ENCODE measurements around the gene OR10H5.

Gene OR10H5

DNA sequence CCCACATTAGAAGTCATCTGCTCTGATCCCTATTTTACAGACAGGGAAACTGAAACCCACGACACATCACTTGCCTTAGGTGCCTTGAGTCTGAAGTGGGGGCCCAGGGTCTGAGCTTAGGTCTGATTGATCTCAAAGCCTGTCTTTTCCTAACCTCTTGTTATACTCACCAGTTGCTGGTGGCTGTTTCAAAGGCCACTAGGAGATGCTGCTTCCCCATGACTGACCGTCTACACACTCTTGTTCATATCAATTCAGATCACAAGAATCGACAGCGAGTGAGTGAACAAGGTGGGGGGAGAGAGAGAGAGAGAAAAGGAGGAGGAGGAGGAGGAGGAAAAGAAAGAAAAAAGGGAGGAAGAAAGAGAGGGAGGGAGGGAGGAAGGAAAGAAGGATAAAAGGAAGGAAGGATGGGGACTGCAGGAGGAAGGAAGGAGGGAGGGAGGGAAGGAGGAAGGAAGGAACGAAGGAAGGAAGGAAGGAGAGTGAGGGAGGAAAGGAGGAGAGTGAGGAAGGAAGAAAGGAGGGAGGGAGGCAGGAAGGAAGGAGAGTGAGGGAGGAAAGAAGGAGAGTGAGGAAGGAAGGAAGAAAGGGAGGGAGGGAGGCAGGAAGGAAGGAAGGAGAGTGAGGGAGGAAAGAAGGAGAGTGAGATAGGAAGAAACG is 24.7 kb downstream of the OR10H5 start:
- no peaks in the 10 kb centered on the region for H3K9me2 ChIP-seq (replicated peaks; ENCODE audit: insufficient read depth, low read length)
- TF ChIP-seq EZH2phosphoT487 (conservative IDR thresholded peaks at IDR 0.05; ENCODE audit: low read length), result no peak
- TF ChIP-seq, protein P1, sequence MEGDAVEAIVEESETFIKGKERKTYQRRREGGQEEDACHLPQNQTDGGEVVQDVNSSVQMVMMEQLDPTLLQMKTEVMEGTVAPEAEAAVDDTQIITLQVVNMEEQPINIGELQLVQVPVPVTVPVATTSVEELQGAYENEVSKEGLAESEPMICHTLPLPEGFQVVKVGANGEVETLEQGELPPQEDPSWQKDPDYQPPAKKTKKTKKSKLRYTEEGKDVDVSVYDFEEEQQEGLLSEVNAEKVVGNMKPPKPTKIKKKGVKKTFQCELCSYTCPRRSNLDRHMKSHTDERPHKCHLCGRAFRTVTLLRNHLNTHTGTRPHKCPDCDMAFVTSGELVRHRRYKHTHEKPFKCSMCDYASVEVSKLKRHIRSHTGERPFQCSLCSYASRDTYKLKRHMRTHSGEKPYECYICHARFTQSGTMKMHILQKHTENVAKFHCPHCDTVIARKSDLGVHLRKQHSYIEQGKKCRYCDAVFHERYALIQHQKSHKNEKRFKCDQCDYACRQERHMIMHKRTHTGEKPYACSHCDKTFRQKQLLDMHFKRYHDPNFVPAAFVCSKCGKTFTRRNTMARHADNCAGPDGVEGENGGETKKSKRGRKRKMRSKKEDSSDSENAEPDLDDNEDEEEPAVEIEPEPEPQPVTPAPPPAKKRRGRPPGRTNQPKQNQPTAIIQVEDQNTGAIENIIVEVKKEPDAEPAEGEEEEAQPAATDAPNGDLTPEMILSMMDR (IDR thresholded peaks at IDR 0.05; ENCODE audit: insufficient read depth, low read length, poor library complexity, severe bottlenecking), result no peak
- no peak overlapping the region for H3K27ac ChIP-seq (ENCODE audit: low read depth, low read length)
- H3K4me2 ChIP-seq (ENCODE audit: low read depth, low read length, poor library complexity, severe bottlenecking), result no peak overlapping the region
- H3K79me2 ChIP-seq (ENCODE audit: insufficient read depth, low read length), result no peaks in the 10 kb centered on the region
- no peak overlapping the region for H2AFZ ChIP-seq (ENCODE audit: low read depth, low read length, severe bottlenecking)
- no peak overlapping the region for H3K4me3 ChIP-seq (ENCODE audit: insufficient read depth, low read length, poor library complexity, severe bottlenecking)
- H3F3A ChIP-seq (ENCODE audit: insufficient read depth), result no peaks in the 10 kb centered on the region
- H3K36me3 ChIP-seq (ENCODE audit: low read length), result no peaks in the 10 kb centered on the region
- no peaks in the 10 kb centered on the region for H3K27me3 ChIP-seq (ENCODE audit: low read length)
- no peak overlapping the region for H3K9ac ChIP-seq (ENCODE audit: low read length)
- H3K9me3 ChIP-seq (ENCODE audit: insufficient read depth, low read length), result no peaks in the 10 kb centered on the region
- no peaks in the 10 kb centered on the region for H4K20me1 ChIP-seq (ENCODE audit: low read depth, low read length)

DNA sequence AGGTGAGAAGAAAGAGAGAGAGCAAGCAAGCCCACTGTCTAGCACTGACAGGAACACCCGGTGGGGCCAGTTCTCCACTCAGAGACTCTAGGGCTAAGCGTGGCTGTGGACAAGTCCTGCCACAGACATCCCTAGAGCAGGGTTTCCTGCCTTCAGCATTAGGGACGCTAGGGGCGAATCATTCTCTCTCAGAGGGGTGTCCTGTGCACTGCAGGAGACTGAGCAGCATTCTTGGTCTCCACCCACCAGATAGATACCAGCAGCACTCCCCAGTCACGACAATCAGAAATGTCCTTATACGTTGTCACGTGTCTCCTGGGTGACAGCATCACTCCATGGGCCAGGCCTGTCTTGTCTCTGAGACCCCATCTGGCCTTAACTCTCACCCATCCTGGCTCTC is 26.5 kb downstream of the OR10H5 start:
- no peaks in the 10 kb centered on the region for H3F3A ChIP-seq (ENCODE audit: insufficient read depth)
- H4K20me1 ChIP-seq (ENCODE audit: low read depth, low read length), result no peaks in the 10 kb centered on the region
- no peak overlapping the region for H2AFZ ChIP-seq (ENCODE audit: low read depth, low read length, severe bottlenecking)
- no peak overlapping the region for H3K4me2 ChIP-seq (ENCODE audit: low read depth, low read length, poor library complexity, severe bottlenecking)
- H3K27ac ChIP-seq (ENCODE audit: low read depth, low read length), result no peak overlapping the region
- H3K79me2 ChIP-seq (ENCODE audit: insufficient read depth, low read length), result no peaks in the 10 kb centered on the region
- no peak overlapping the region for H3K4me3 ChIP-seq (ENCODE audit: insufficient read depth, low read length, poor library complexity, severe bottlenecking)
- no peaks in the 10 kb centered on the region for H3K27me3 ChIP-seq (ENCODE audit: low read length)
- TF ChIP-seq, protein P1 (IDR thresholded peaks at IDR 0.05; ENCODE audit: insufficient read depth, low read length, poor library complexity, severe bottlenecking), result no peak
- TF ChIP-seq EZH2phosphoT487 (conservative IDR thresholded peaks at IDR 0.05; ENCODE audit: low read length), result no peak
- H3K36me3 ChIP-seq (ENCODE audit: low read length), result no peaks in the 10 kb centered on the region
- H3K9me2 ChIP-seq (replicated peaks; ENCODE audit: insufficient read depth, low read length), result no peaks in the 10 kb centered on the region
- no peaks in the 10 kb centered on the region for H3K9me3 ChIP-seq (ENCODE audit: insufficient read depth, low read length)
- H3K9ac ChIP-seq (ENCODE audit: low read length), result no peak overlapping the region

DNA sequence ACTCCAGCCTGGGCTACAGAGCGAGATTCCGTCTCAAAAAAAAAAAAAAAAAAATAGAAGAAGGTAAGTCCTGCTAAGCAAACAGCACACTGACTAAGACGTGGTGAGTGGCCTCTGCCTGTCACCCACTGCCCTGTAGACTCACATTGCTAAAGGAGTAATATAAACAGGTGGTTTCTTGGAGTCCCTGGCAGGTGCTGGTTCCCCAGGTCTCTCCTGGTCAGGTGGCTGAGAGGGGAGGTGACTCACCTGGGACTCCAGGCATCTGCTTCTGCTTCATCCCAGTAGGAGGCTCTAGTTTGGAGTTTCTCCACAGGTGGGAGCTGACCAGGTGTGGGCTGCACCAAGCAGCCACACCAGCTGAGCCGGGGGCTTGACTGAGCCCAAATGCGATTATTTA is 27.8 kb downstream of the OR10H5 start, which contains the start of gene OR10H1:
TSS of gene OR10H1 (minus strand) at position 359 of the 400 bp plus-strand sequence. CDS start 7,627 bp downstream, outside the sequence.
- no peak within 1 kb of the TSS for H3K9ac ChIP-seq (ENCODE audit: low read length)
- H4K20me1 ChIP-seq (ENCODE audit: low read depth, low read length), result no peaks in the 10 kb centered on the region
- TF ChIP-seq, protein P1 (IDR thresholded peaks at IDR 0.05; ENCODE audit: insufficient read depth, low read length, poor library complexity, severe bottlenecking), result no peak
- no peak for TF ChIP-seq EZH2phosphoT487 (conservative IDR thresholded peaks at IDR 0.05; ENCODE audit: low read length)
- no peaks in the 10 kb centered on the region for H3K79me2 ChIP-seq (ENCODE audit: insufficient read depth, low read length)
- H3K9me3 ChIP-seq (ENCODE audit: insufficient read depth, low read length), result no peaks in the 10 kb centered on the region
- H2AFZ ChIP-seq (ENCODE audit: low read depth, low read length, severe bottlenecking), result no peak within 1 kb of the TSS
- H3K27me3 ChIP-seq (ENCODE audit: low read length), result no peaks in the 10 kb centered on the region
- H3K4me3 ChIP-seq (ENCODE audit: insufficient read depth, low read length, poor library complexity, severe bottlenecking), result no peak within 1 kb of the TSS
- H3K27ac ChIP-seq (ENCODE audit: low read depth, low read length), result no peak within 1 kb of the TSS
- H3F3A ChIP-seq (ENCODE audit: insufficient read depth), result no peaks in the 10 kb centered on the region
- H3K36me3 ChIP-seq (ENCODE audit: low read length), result no peaks in the 10 kb centered on the region
- no peak within 1 kb of the TSS for H3K4me2 ChIP-seq (ENCODE audit: low read depth, low read length, poor library complexity, severe bottlenecking)
- no peaks in the 10 kb centered on the region for H3K9me2 ChIP-seq (replicated peaks; ENCODE audit: insufficient read depth, low read length)
